ENCODE results near the gene FAR2. TPM values are rescaled to one million over a fixed set of nuclear protein-coding genes. Genes with fewer than 3 reads are reported as not detected.

The FAR2 gene
- total and polyA plus RNA-seq, 7 donors: 0.75 to 1.9 (median 1.6) TPM

DNA sequence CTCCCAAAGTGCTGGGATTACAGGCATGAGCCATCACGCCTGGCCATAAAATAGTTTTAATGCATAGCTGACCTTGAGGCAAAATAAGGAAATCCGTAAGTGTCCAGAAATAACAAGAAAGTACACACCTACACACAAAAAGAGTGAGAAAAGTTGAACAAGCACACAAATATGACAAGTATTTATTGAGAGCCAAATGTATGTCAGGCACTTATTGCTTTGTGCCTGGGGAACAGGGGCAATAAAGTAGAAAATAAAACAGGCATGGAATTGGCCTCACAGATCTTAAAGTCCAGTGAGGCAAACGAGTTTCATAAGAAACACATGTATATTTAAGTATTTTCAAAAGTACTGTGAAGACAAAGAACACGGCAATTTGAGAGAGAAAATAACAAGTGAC is 128.2 kb downstream of the FAR2 start:
- TF ChIP-seq, protein P1, sequence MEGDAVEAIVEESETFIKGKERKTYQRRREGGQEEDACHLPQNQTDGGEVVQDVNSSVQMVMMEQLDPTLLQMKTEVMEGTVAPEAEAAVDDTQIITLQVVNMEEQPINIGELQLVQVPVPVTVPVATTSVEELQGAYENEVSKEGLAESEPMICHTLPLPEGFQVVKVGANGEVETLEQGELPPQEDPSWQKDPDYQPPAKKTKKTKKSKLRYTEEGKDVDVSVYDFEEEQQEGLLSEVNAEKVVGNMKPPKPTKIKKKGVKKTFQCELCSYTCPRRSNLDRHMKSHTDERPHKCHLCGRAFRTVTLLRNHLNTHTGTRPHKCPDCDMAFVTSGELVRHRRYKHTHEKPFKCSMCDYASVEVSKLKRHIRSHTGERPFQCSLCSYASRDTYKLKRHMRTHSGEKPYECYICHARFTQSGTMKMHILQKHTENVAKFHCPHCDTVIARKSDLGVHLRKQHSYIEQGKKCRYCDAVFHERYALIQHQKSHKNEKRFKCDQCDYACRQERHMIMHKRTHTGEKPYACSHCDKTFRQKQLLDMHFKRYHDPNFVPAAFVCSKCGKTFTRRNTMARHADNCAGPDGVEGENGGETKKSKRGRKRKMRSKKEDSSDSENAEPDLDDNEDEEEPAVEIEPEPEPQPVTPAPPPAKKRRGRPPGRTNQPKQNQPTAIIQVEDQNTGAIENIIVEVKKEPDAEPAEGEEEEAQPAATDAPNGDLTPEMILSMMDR (IDR thresholded peaks at IDR 0.05): no peak
- Histone ChIP-seq H3K9me3 (no peaks in the 10 kb centered on the region), H3K36me3 (ENCODE audit: insufficient read depth in 1 of 2, low read depth in 1 of 2) (no peaks in the 10 kb centered on the region), H3K27ac (no peak overlapping the region), H3K4me3 (no peak overlapping the region), H3K27me3 (ENCODE audit: insufficient read depth in 3 of 3, low read length in 2 of 3) (no peaks in the 10 kb centered on the region), H3K4me1 (no peaks in the 10 kb centered on the region)
- DNase-seq (no peak), ATAC-seq (no peak)
- WGBS, 3 donors: 85 to 93% (median 89%) methylated on average over 4 of the region's 4 CpGs
- intact Hi-C loops (cut with DNase I): no loop called here

DNA sequence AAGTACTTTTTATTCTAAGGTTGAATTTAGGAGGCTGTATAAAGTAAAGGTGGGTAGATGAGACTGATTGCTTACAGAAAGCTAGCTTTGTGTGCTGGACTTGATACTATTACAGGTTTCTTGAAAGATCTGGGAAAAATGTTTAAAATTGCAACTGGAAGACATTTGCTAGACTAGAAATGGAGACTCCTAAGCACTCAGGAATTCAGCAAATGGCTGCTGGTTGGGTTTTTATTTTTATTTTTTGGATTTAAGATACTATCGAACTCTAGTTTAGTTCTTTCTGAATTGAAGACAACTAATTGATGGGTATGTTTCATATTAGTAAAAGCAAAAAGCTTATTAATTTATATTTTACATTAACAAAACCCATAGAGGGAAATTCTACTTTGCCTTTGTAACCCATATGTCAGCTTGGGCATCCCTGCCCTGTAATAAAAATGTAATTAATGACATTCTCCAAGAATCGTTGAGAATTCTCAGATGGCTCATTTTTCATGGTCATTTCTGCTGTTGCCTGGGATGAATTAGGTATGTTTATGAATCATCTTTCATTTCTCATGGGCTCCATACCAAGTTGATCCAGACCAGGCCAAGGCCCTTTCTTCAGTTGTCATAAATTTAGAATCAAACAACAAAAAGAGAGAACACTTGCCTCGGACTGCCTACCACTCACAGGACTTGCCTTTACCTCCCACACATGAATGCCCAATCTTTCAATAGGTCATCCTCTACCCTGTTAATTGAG is 129.8 kb downstream of the FAR2 start:
- no peak overlapping the region for H3K4me3 ChIP-seq
- 17 to 40% (median 24%) methylated on average over 3 of the region's 3 CpGs for WGBS, 3 donors
- no peaks in the 10 kb centered on the region for H3K27me3 ChIP-seq (ENCODE audit: insufficient read depth in 3 of 3, low read length in 2 of 3)
- intact Hi-C loops (cut with DNase I): no loop called here
- no peaks in the 10 kb centered on the region for H3K36me3 ChIP-seq (ENCODE audit: insufficient read depth in 1 of 2, low read depth in 1 of 2)
- DNase-seq: no peak
- H3K9me3 ChIP-seq: no peaks in the 10 kb centered on the region
- TF ChIP-seq, protein P1 (IDR thresholded peaks at IDR 0.05): no peak
- ATAC-seq: no peak
- no peaks in the 10 kb centered on the region for H3K4me1 ChIP-seq
- H3K27ac ChIP-seq: no peak overlapping the region

DNA sequence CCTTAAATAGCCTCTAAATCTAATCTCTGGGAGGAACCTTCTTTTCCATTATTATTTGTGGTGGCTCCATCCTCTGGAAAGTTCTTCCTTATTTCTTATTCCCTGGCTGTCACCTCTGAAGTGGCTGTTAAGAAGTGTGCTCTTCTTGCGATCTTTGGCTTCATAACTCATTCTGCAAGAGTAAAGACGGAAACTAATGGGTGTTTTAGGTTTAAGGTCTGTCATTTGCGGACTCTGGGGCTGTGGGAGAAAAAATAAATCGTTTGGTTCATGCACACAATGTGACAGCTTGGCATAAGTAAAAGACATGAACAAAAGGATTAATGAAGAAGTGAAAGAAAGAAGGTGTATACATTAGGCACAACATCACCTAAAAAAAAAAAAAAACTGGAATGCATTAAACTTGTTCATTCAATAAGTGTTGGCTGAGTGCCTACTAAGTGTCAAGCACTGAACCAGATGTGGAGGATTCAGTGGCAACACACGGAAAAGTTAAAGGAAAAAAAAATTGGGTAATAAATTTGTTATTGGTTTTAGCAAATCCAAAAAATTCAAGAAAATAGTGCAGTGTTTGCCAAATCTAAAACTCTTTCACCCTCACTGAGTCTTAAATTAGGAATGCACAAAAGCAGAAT is 132.4 kb downstream of the FAR2 start:
- TF ChIP-seq, protein P1 (IDR thresholded peaks at IDR 0.05): no peak
- H3K4me1 ChIP-seq: no peaks in the 10 kb centered on the region
- H3K27me3 ChIP-seq (ENCODE audit: insufficient read depth in 3 of 3, low read length in 2 of 3): no peaks in the 10 kb centered on the region
- no peak overlapping the region for H3K4me3 ChIP-seq
- 65 to 77% (median 73%) methylated on average over 5 of the region's 5 CpGs for WGBS, 3 donors
- H3K27ac ChIP-seq: no peak overlapping the region
- H3K36me3 ChIP-seq (ENCODE audit: insufficient read depth in 1 of 2, low read depth in 1 of 2): no peaks in the 10 kb centered on the region
- DNase-seq (no peak), ATAC-seq (no peak)
- intact Hi-C loops (cut with DNase I): no loop called here
- H3K9me3 ChIP-seq: no peaks in the 10 kb centered on the region

DNA sequence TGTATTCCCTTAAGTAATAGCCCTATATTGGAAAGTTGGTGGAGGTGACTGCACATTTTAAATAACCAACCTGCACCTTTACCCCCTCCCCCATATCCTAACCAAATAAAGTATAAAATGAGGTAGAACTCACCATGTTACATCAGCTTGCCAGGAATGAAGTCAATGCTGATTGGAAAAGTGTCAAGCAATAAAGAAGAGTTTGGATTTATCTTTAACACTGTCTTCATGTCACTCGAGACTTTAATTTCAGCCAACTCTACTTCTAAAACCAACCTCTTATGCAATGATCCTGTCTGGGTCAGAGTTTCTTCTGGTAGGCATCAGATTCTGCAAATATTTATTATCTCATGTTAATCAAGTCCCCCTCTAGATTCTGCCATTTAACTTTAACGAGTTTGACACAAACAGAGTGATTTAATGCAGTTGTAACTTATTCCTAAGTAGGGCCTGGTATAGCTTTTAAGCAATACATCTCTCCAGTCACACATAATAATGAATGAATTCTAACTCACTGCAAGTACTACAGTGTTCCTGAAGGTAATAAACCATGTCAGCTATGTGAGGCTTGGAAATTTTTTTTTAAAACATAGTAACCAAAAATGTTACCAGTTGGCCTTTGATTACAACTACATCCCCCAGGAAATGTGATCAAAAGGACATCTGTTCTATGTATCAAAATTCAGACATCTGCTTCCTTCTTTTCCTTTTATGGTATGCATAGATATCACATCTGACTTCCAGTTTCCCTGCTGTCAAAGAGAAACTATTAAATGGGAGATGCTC is 133.1 kb downstream of the FAR2 start:
- no peak for DNase-seq
- Histone ChIP-seq H3K9me3 (no peaks in the 10 kb centered on the region), H3K4me3 (no peak overlapping the region), H3K27me3 (ENCODE audit: insufficient read depth in 3 of 3, low read length in 2 of 3) (no peaks in the 10 kb centered on the region), H3K4me1 (no peaks in the 10 kb centered on the region), H3K36me3 (ENCODE audit: insufficient read depth in 1 of 2, low read depth in 1 of 2) (no peaks in the 10 kb centered on the region), H3K27ac (no peak overlapping the region)
- intact Hi-C loops (cut with DNase I): no loop called here
- TF ChIP-seq, protein P1 (IDR thresholded peaks at IDR 0.05): no peak
- no peak for ATAC-seq
- 19 to 31% (median 25%) methylated on average over 2 of the region's 2 CpGs for WGBS, 3 donors

All from psoas muscle (tissue), 8 donors.